COR-L47 (cell line): ENCODE measurements around the gene ACVR1.

Source experiments
- DNase-seq: peaks from one replicate; lab custom pipeline; 2025; lab: John Stamatoyannopoulos, UW

Gene ACVR1

DNA sequence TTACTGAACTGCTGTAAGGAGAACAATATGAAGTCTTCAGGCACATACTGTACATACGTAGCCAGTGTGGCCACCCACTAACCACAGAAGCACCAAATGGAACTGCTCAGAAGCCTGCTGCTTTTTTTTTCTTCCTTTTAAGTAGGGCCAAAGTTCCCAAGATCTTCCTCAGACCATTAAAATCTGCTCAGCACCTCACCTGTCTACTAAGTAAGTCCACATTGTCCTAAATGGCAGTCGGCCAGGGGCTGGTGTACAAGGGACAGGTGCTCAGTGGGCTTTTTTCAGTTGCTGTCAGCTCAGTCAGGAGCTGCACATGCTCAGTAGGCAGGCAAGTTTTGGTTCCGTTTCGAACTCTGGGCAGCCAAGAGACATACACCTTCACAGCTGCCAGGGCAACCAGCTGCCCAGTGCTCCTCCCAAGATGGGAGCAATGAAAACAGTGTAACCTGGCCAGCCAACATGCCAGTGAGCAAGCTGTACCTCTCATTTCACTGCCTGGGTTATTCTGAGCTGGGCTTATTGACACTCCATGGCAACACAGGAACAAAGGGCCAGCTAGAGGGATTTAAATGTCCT, 86.1 kb downstream of the ACVR1 start:
- DNase-seq: peak; percentile 21

GRCh38 chr2:157789256-157789655, 86.9 kb downstream of the ACVR1 start:
- no peak for DNase-seq

GRCh38 chr2:157788201-157788600, 87.9 kb downstream of the ACVR1 start:
- DNase-seq: no peak

GRCh38 chr2:157787364-157787938, 88.7 kb downstream of the ACVR1 start:
- no peak for DNase-seq

- no peak for DNase-seq
Measured at GRCh38 chr2:157786663-157787363, 89.3 kb downstream of the ACVR1 start.

GRCh38 chr2:157785866-157786662, 90.1 kb downstream of the ACVR1 start:
- no peak for DNase-seq

- DNase-seq: peak; percentile 67
Measured at GRCh38 chr2:157785200-157785599, 90.9 kb downstream of the ACVR1 start.

DNA sequence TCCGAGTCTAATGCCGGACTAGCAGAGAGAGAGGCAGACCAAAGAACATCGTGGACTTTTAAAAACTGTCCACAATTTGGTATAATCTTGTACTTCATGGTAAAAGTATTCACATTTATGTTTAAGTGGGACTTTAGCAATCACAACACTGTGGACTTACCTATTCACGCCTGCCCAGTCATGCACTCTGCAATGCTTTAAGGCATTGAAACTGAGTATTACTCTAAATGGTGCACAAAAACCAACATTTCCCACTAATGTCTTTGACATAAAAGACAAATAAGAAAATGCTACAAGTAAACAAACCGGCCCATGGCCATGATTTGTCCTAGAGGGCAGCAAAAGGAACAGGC, 91.3 kb downstream of the ACVR1 start:
- no peak for DNase-seq

- DNase-seq: peak; percentile 42
Measured at GRCh38 chr2:157784169-157784822, 91.8 kb downstream of the ACVR1 start.

- DNase-seq: no peak
Measured at GRCh38 chr2:157783245-157783644, 92.9 kb downstream of the ACVR1 start.

- no peak for DNase-seq
Measured at GRCh38 chr2:157782057-157782845, 93.9 kb downstream of the ACVR1 start.

DNA sequence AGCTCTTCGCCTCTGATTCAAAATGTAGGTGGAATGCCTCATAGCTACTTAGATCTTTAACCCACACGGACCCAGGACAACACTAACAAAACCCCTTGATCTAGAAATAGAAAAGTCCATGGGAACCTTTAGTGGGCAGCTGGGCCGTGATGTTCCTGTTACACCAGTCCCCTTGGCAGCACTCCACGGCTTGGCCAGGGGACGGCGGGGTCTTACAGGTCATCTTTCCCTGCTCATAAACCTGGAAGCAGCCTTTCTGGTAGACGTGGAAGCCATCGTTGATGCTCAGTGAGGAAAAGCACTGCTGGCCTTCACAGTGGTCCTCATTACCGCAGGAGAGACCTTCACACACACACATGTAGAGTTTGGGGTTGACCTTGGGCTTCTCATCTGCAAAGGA, 95.9 kb downstream of the ACVR1 start:
- DNase-seq: no peak

DNA sequence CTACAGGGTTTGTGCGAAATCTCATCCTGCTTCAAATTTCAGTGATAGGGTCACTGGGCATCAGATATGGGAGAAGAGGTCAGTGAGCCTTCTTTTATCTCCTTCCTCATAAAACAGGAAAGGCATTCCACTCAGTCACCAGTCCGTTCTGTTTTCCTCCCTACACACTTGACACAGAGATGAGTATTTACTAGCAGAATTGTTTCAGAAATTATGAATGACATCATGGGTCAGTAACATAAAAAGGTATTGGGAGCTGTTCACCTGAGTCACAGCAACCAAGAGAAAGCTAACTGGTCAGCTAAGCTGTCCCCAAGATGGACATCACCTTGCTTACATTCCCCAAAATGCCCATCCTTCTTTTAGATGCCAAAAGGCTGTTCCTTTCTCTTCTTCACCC, 96.3 kb downstream of the ACVR1 start:
- DNase-seq: no peak

- peak; percentile 15 for DNase-seq
Measured at GRCh38 chr2:157777427-157777826, 98.7 kb downstream of the ACVR1 start.

- peak; percentile 26 for DNase-seq
Measured at GRCh38 chr2:157771234-157771633, 104.9 kb downstream of the ACVR1 start.

DNA sequence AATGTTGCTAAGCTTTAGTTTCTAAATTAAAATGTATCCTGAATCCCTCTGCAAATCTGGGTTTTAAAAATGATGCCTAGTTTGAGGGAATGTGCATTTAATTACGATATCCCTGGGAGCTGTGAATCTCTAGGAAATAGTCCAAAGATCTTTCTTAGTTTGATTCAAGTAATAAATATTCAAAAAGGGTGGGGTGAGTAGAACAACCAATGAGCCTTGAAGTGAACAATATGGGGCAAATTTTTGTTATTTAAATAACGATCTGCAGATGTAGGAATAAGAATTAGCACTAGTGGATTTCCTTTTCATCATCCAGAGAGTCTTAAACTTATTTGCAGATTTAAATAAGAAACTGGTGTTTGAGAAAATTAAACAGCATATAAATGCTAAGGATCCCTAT, 106.3 kb downstream of the ACVR1 start:
- no peak for DNase-seq

GRCh38 chr2:157764386-157764785, 111.7 kb downstream of the ACVR1 start:
- no peak for DNase-seq

GRCh38 chr2:157761520-157761919, 114.6 kb downstream of the ACVR1 start:
- DNase-seq: no peak

DNA sequence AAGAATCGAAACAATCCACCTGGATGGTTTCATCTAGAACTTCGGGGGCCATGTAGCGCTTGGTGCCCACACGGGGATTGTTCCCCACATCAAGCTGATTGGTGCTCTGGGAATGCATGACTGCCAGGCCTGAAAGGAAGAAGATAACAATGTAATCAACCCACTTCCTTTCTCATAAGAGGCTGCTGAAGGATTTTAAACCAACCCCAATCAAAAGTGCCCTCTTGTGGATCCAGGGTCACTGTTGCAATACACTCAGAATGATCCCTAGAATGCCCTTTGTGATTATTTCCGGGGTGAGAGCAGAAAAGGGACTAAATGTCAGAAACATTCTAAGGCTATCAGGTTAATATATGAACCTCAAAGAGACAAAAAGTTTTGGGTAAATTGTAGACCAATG, 115.2 kb downstream of the ACVR1 start:
- DNase-seq: peak; percentile 2

- DNase-seq: no peak
Measured at GRCh38 chr2:157759855-157760254, 116.3 kb downstream of the ACVR1 start.

GRCh38 chr2:157758586-157758985, 117.5 kb downstream of the ACVR1 start:
- no peak for DNase-seq

DNA sequence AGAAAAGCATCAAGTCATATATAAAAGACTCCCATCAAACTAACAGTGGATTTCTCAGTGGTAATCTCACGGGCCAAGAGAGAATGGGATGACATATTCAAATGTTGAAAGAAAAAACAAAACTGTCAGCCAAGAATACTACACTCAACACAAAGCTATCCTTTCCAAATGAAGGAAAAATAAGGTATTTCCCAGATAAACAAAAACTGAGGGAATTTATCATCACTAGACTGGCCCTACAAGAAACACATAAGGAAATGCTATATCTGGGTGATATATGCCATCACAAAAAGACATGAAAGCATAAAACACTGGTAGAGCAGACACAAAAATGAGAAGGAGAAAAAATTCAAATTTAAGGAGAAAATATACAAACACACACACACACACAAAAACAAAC, 118.6 kb downstream of the ACVR1 start:
- DNase-seq: no peak
